GM04504 (cell line): Measurements from ENCODE around the gene WDR26.
A peak's percentile ranks its signal among the peaks of the same experiment; 100 is the strongest.
"Not testable (repeated sequence)": the region's sequence is repeated elsewhere in the genome, so short reads cannot be mapped to it uniquely, and the experiment has no call there.

Experiments
- DNase-seq: peaks from one replicate; pipeline ENCODE4 v3.0.0-alpha.2; 2012; ENCODE audit warnings: low read depth

Gene WDR26

GRCh38 chr1:224433701-224434672 is 610 bp downstream of the WDR26 start:
- no peak for DNase-seq

GRCh38 chr1:224433041-224433691 is 1.4 kb downstream of the WDR26 start:
- DNase-seq, result no peak

GRCh38 chr1:224432672-224433040 is 1.9 kb downstream of the WDR26 start:
- DNase-seq, result no peak

GRCh38 chr1:224432146-224432545 is 2.5 kb downstream of the WDR26 start:
- DNase-seq, result no peak

GRCh38 chr1:224431726-224432125 is 2.9 kb downstream of the WDR26 start:
- DNase-seq, result no peak

- peak; percentile 52 for DNase-seq
Measured at GRCh38 chr1:224430511-224431113, 4.0 kb downstream of the WDR26 start.

GRCh38 chr1:224429616-224430326 is 4.8 kb downstream of the WDR26 start:
- no peak for DNase-seq

- DNase-seq, result not testable (repeated sequence)
Measured at GRCh38 chr1:224428713-224429112, 5.9 kb downstream of the WDR26 start.

- DNase-seq, result peak; percentile 38
Measured at GRCh38 chr1:224427346-224427745, 7.3 kb downstream of the WDR26 start.

GRCh38 chr1:224426869-224427268 is 7.7 kb downstream of the WDR26 start:
- not testable (repeated sequence) for DNase-seq

- DNase-seq, result no peak
Measured at GRCh38 chr1:224425279-224425884, 9.2 kb downstream of the WDR26 start.

- DNase-seq, result no peak
Measured at GRCh38 chr1:224420106-224420505, 14.5 kb downstream of the WDR26 start.

- no peak for DNase-seq
Measured at GRCh38 chr1:224411766-224412165, 22.8 kb downstream of the WDR26 start.

- DNase-seq, result no peak
Measured at GRCh38 chr1:224408294-224408590, 26.4 kb downstream of the WDR26 start.

GRCh38 chr1:224407571-224408293 is 26.9 kb downstream of the WDR26 start:
- DNase-seq, result no peak

- DNase-seq, result no peak
Measured at GRCh38 chr1:224406216-224406615, 28.4 kb downstream of the WDR26 start.

- no peak for DNase-seq
Measured at GRCh38 chr1:224405604-224405970, 29.0 kb downstream of the WDR26 start.

GRCh38 chr1:224404916-224405603 is 29.5 kb downstream of the WDR26 start:
- no peak for DNase-seq

- DNase-seq, result no peak
Measured at GRCh38 chr1:224402472-224403036, 32.0 kb downstream of the WDR26 start.

- no peak for DNase-seq
Measured at GRCh38 chr1:224399887-224400286, 34.7 kb downstream of the WDR26 start.
